Midbrain (tissue), 1 donor: ENCODE measurements around the gene P2RX4.
"Not testable (repeated sequence)": the region's sequence is repeated elsewhere in the genome, so short reads cannot be mapped to it uniquely, and the experiment has no call there.

Source experiments
- DNase-seq: peaks from one replicate; lab custom pipeline; 2025; lab: John Stamatoyannopoulos, UW

The P2RX4 gene

GRCh38 chr12:121209624-121210572 lies at the start of gene P2RX4:
P2RX4 (plus strand) TSS chr12:121210129; CDS start chr12:121210165, 36 bp downstream.
- DNase-seq: peak; percentile 83

GRCh38 chr12:121162384-121162783 lies 47.5 kb upstream of the P2RX4 start:
- no peak for DNase-seq

- no peak for DNase-seq
Measured at GRCh38 chr12:121162985-121163384, 46.9 kb upstream of the P2RX4 start.

- not testable (repeated sequence) for DNase-seq
Measured at GRCh38 chr12:121164839-121165238, 45.1 kb upstream of the P2RX4 start.

GRCh38 chr12:121165316-121165715 lies 44.6 kb upstream of the P2RX4 start:
- DNase-seq: no peak

- no peak for DNase-seq
Measured at GRCh38 chr12:121166356-121166755, 43.6 kb upstream of the P2RX4 start.

- DNase-seq: no peak
Measured at GRCh38 chr12:121167232-121167820, 42.6 kb upstream of the P2RX4 start.

GRCh38 chr12:121167951-121168350 lies 42.0 kb upstream of the P2RX4 start:
- DNase-seq: no peak

- DNase-seq: no peak
Measured at GRCh38 chr12:121170151-121170550, 39.8 kb upstream of the P2RX4 start.

- no peak for DNase-seq
Measured at GRCh38 chr12:121170611-121171260, 39.2 kb upstream of the P2RX4 start.

- DNase-seq: no peak
Measured at GRCh38 chr12:121172145-121172544, 37.8 kb upstream of the P2RX4 start.

- peak; percentile 29 for DNase-seq
Measured at GRCh38 chr12:121175383-121176119, 34.4 kb upstream of the P2RX4 start.

GRCh38 chr12:121176826-121177529 lies 33.0 kb upstream of the P2RX4 start:
- no peak for DNase-seq

GRCh38 chr12:121181181-121181580 lies 28.7 kb upstream of the P2RX4 start:
- no peak for DNase-seq

GRCh38 chr12:121182222-121182893 lies 27.6 kb upstream of the P2RX4 start:
- no peak for DNase-seq

GRCh38 chr12:121184425-121184824 lies 25.5 kb upstream of the P2RX4 start:
- DNase-seq: no peak

- DNase-seq: no peak
Measured at GRCh38 chr12:121184984-121185889, 24.7 kb upstream of the P2RX4 start.

GRCh38 chr12:121186826-121187225 lies 23.1 kb upstream of the P2RX4 start:
- no peak for DNase-seq

- no peak for DNase-seq
Measured at GRCh38 chr12:121187501-121187900, 22.4 kb upstream of the P2RX4 start.

GRCh38 chr12:121188227-121188626 lies 21.7 kb upstream of the P2RX4 start:
- DNase-seq: no peak
